NCI-H2081 (cell line): ENCODE data around the gene THYN1.

ENCODE experiments used
- DNase-seq, 2 experiments: peaks; one replicate each; lab custom pipeline; 2025; lab: John Stamatoyannopoulos, UW

The THYN1 gene

DNA sequence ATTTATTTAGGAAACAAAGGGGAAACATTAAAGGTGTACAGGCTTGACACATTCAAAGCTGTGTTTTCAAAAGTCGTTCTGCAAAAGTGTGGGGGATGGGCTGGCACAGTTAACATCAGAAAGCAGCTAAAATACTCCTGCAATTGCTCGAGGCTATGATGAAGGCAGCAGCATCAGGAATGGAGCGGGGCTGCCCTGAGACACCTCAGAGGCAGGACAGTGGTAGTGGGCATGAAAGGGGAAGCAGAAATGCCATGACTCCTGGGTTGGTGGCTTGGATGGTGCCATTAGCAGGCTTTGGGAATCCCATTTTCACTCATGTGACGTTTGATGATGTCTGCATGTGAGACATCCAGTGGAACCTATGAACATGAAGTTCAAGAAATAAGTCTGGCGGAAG lies 30.0 kb downstream of the THYN1 start:
- DNase-seq, result no peak

GRCh38 chr11:134216816-134217215 lies 36.3 kb downstream of the THYN1 start:
- DNase-seq, result no peak

DNA sequence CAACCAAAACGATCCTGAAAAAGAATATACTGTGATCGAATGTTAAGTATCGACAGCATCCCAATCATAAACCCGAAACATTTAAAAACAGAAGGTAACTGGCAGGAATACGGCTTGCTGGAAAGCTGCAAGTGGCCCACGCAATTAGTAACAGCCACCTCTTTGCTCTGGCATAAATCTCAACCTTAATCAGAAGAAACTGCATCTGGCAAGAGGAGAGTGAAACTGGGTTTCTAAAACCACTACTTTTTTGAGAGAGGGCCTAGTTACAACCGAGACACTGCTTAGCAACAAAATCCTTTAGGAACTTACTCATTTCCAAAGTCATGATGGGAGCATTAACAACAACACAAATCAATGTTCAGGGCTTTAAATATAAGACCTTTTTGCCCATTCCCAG lies 37.3 kb downstream of the THYN1 start:
- no peak for DNase-seq

GRCh38 chr11:134207538-134208239 lies 45.5 kb downstream of the THYN1 start:
- peak; percentile 15 to 45 for DNase-seq

GRCh38 chr11:134206185-134206584 lies 47.0 kb downstream of the THYN1 start:
- DNase-seq, result no peak

DNA sequence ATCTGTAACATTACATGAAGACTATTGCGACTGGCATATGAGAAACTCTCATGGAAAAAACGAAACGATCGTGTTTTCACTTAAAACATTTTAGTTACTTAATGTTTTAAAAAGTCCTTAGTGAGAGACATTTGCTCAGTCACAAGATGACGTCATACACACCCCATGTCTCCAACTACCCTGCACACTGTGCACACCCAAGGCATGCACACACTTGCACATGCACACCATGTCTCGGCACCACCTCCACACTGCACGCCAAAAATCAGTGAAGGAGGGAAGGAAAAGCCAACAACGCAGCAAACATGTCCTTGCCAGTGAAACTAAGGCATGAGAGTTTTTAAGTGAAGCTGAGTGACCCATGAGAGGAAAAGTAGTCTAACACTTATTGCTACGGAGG lies 47.4 kb downstream of the THYN1 start:
- DNase-seq, result no peak

GRCh38 chr11:134202661-134203060 lies 50.5 kb downstream of the THYN1 start:
- DNase-seq, result no peak

DNA sequence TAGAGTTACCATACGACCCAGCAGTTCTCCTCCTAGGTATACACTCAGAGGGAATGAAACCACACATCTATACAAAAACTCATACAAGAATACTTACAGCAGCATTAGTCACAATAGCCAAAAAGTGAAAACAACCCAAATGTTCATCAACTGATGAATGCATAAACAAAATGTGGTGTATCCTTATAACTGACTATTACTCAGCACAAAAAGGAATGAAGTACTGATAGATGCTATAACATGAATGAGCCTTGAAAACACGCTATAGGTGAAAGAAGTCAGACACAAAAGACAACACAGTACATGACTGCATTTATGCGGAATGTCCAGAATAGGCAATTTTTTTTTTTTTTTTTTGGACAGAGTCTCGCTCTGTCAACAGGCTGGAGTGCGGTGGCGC lies 52.5 kb downstream of the THYN1 start:
- DNase-seq, result no peak

- DNase-seq, result no peak
Observed at GRCh38 chr11:134199531-134199930, 53.6 kb downstream of the THYN1 start.
